ACHN (cell line): ENCODE data around the gene PTPN14.

Experiments
- DNase-seq: peaks from one replicate; pipeline ENCODE4 v3.0.0-alpha.2; 2015
- in situ Hi-C: cut with HindIII; loops from 2 replicates; pipeline ENCODE4 v1.10.0; 2017; ENCODE audit warnings: low sequenced_read_pairs, low pct_ligation_motif_present, low pct_unique_long_range_greater_than_20kb

PTPN14 gene

GRCh38 chr1:214377485-214377884 is 173.9 kb downstream of the PTPN14 start:
- in situ Hi-C loops: no loop called here
- no peak for DNase-seq

GRCh38 chr1:214372092-214372491 is 179.3 kb downstream of the PTPN14 start:
- in situ Hi-C loops: no loop called here
- no peak for DNase-seq

GRCh38 chr1:214370615-214371014 is 180.8 kb downstream of the PTPN14 start:
- in situ Hi-C loops: no loop called here
- DNase-seq: no peak

GRCh38 chr1:214369364-214369763 is 182.0 kb downstream of the PTPN14 start:
- DNase-seq: no peak
- in situ Hi-C loops: no loop called here

- in situ Hi-C loops: no loop called here
- DNase-seq: no peak
These were observed 183.6 kb downstream of the PTPN14 start for GRCh38 chr1:214367841-214368240.

GRCh38 chr1:214364786-214365295 is 186.6 kb downstream of the PTPN14 start:
- no peak for DNase-seq
- in situ Hi-C loops: no loop called here

GRCh38 chr1:214364386-214364785 is 187.0 kb downstream of the PTPN14 start:
- no peak for DNase-seq
- in situ Hi-C loops: no loop called here

GRCh38 chr1:214363386-214363785 is 188.0 kb downstream of the PTPN14 start:
- in situ Hi-C loops: no loop called here
- no peak for DNase-seq

GRCh38 chr1:214362188-214362882 is 189.1 kb downstream of the PTPN14 start:
- in situ Hi-C loops: no loop called here
- no peak for DNase-seq

- DNase-seq: no peak
These were observed 189.8 kb downstream of the PTPN14 start for GRCh38 chr1:214361636-214362035.

GRCh38 chr1:214360525-214361164 is 190.8 kb downstream of the PTPN14 start:
- in situ Hi-C loops: no loop called here
- DNase-seq: no peak

More at GRCh38 chr1:214361636-214362035, 189.8 kb downstream of the PTPN14 start:
- in situ Hi-C loops: no loop called here

GRCh38 chr1:214360116-214360515 is 191.3 kb downstream of the PTPN14 start:
- in situ Hi-C loops: no loop called here
- no peak for DNase-seq

- no peak for DNase-seq
- in situ Hi-C loops: no loop called here
These were observed 196.8 kb downstream of the PTPN14 start for GRCh38 chr1:214354440-214355148.

- in situ Hi-C loops: no loop called here
- no peak for DNase-seq
These were observed 198.6 kb downstream of the PTPN14 start for GRCh38 chr1:214352838-214353237.

- DNase-seq: no peak
- in situ Hi-C loops: no loop called here
These were observed 199.7 kb downstream of the PTPN14 start for GRCh38 chr1:214351551-214352277.

- in situ Hi-C loops: loop anchor here (25.0 kb wide), 1 partner anchor 238 kb away; no protein-coding TSS in a partner anchor
- DNase-seq: peak; percentile 22
These were observed 201.6 kb downstream of the PTPN14 start for GRCh38 chr1:214349781-214350180.

- no peak for DNase-seq
- in situ Hi-C loops: loop anchor here (25.0 kb wide), 1 partner anchor 238 kb away; no protein-coding TSS in a partner anchor
These were observed 202.4 kb downstream of the PTPN14 start for GRCh38 chr1:214349008-214349407.

- DNase-seq: no peak
- in situ Hi-C loops: loop anchor here (25.0 kb wide), 1 partner anchor 242 kb away; no protein-coding TSS in a partner anchor
These were observed 206.5 kb downstream of the PTPN14 start for GRCh38 chr1:214344897-214345296.
